GM12878 (cell line): Measurements from ENCODE around the gene PRRT1. TPM values are rescaled to one million over a fixed set of nuclear protein-coding genes. Genes with fewer than 3 reads are reported as not detected.

Experiments
- ATAC-seq: fragments of 200-7000 bp; cut with Tn5 transposase; 3 replicates; pipeline ENCODE4 v1.9.1; 2020; ENCODE audit warnings: mild to moderate bottlenecking, moderate library complexity
- BruUV-seq: library from RNA; stranded (reverse); fragments of 400-500 nt; replicated peaks from 2 replicates; lab custom pipeline; 2021; lab: Mats Ljungman, UMichigan
- CTCF ChIA-PET: fragments of 300-600 bp; sonication (Branson Sonifier 250); formaldehyde crosslinking; extraction: SDS; loops from one replicate; lab custom pipeline; 2021; ENCODE audit warnings: inconsistent platforms; lab: Yijun Ruan, JAX
- POLR2A ChIA-PET: fragments of 350-600 bp; formaldehyde crosslinking; extraction: SDS; loops from one replicate; lab custom pipeline; 2021; ENCODE audit warnings: inconsistent platforms; lab: Charles Lee
- RAD21 ChIA-PET: fragments of 300-600 bp; sonication (Branson Sonifier 250); formaldehyde crosslinking; loops from one replicate; lab custom pipeline; 2023; ENCODE audit warnings: antibody characterized with exemption; ENCODE audit not compliant: unreplicated experiment; lab: Charles Lee
- SMC1A ChIA-PET: fragments of 300-600 bp; sonication (Branson Sonifier 250); formaldehyde crosslinking; loops from one replicate; lab custom pipeline; 2023; ENCODE audit not compliant: unreplicated experiment, uncharacterized antibody; lab: Charles Lee
- DNase-seq: peaks from one replicate; pipeline ENCODE4 v3.0.0-alpha.2; 2011; ENCODE audit warnings: low read depth, low spot score
- FAIRE-seq: peaks from 3 replicates; lab custom pipeline; 2011; peaks lifted over from hg19 to GRCh38; lab: Jason Lieb, UNC
- H2AFZ ChIP-seq: 2 replicates; pipeline ENCODE4 v1.6.0; 2011; ENCODE audit warnings: low read depth, low read length, control low read depth; ENCODE audit not compliant: control insufficient read depth
- H3K27ac ChIP-seq: 2 replicates; pipeline ENCODE4 v1.5.1; 2011; ENCODE audit warnings: control low read depth; ENCODE audit not compliant: control insufficient read depth, insufficient read depth
- H3K27me3 ChIP-seq, 2 experiments: replicated peaks in 1 of 2; 2 replicates each; pipeline versions ENCODE4 v1.6.0 to v1.6.1; 2011; ENCODE audit warnings: low read length in 1 of 2; ENCODE audit not compliant: control insufficient read depth in 2 of 2, insufficient read depth in 2 of 2
- H3K36me3 ChIP-seq, 2 experiments: 2 replicates each; pipeline ENCODE4 v1.5.1; 2011; ENCODE audit warnings: low read length in 1 of 2; ENCODE audit not compliant: control insufficient read depth in 2 of 2, insufficient read depth in 2 of 2
- H3K4me1 ChIP-seq: 2 replicates; pipeline ENCODE4 v1.6.1; 2011; ENCODE audit warnings: mild to moderate bottlenecking, low read length, moderate library complexity, mixed read lengths; ENCODE audit not compliant: control insufficient read depth, insufficient read depth
- H3K4me2 ChIP-seq: 2 replicates; pipeline ENCODE4 v1.6.0; 2011; ENCODE audit warnings: control low read depth; ENCODE audit not compliant: control insufficient read depth, insufficient read depth
- H3K4me3 ChIP-seq: fragments of 200-600 bp; sonication (generic); 2 replicates; pipeline ENCODE4 v1.5.1; 2016
- H3K79me2 ChIP-seq: 2 replicates; pipeline ENCODE4 v1.6.0; 2011; ENCODE audit warnings: low read length; ENCODE audit not compliant: control insufficient read depth, insufficient read depth
- H3K9ac ChIP-seq: 2 replicates; pipeline ENCODE4 v1.8.0; 2011; ENCODE audit warnings: low read length, control low read depth, mixed read lengths; ENCODE audit not compliant: control insufficient read depth, insufficient read depth
- H3K9me3 ChIP-seq: replicated peaks from 3 replicates; pipeline ENCODE4 v1.5.1; 2011; ENCODE audit warnings: mild to moderate bottlenecking, low read length; ENCODE audit not compliant: control insufficient read depth, insufficient read depth
- H4K20me1 ChIP-seq: 2 replicates; pipeline ENCODE4 v1.6.0; 2011; ENCODE audit not compliant: control insufficient read depth, insufficient read depth
- BMI1 ChIP-seq: fragments of 450-650 bp; IDR thresholded peaks from 2 replicates; pipeline ENCODE4 v1.6.1; 2016; ENCODE audit warnings: mild to moderate bottlenecking, moderate library complexity, borderline replicate concordance
- ESRRA ChIP-seq: IDR thresholded peaks from 2 replicates; pipeline ENCODE4 v1.6.1; 2012; ENCODE audit warnings: mild to moderate bottlenecking, low read length, improper control_type of control experiment
- FOXM1 ChIP-seq: IDR thresholded peaks from 2 replicates; pipeline ENCODE4 v1.6.1; 2012; ENCODE audit warnings: low read depth, mild to moderate bottlenecking, inconsistent platforms, low read length, moderate library complexity
- GATAD2B ChIP-seq: fragments of 450-650 bp; conservative IDR thresholded peaks from 2 replicates; pipeline ENCODE4 v1.6.1; 2017; ENCODE audit warnings: low read depth, mild to moderate bottlenecking, moderate library complexity
- IKZF1 ChIP-seq: fragments of 450-650 bp; conservative IDR thresholded peaks from 2 replicates; pipeline ENCODE4 v1.6.1; 2017; ENCODE audit warnings: antibody characterized with exemption, mild to moderate bottlenecking
- KLF5 ChIP-seq: fragments of 450-650 bp; IDR thresholded peaks from 2 replicates; pipeline ENCODE4 v1.6.1; 2014; ENCODE audit warnings: mild to moderate bottlenecking; ENCODE audit not compliant: partially characterized antibody
- MTA3 ChIP-seq: IDR thresholded peaks from 2 replicates; pipeline ENCODE4 v1.6.1; 2012; ENCODE audit warnings: low read length, inconsistent platforms, borderline replicate concordance
- PAX5 ChIP-seq: IDR thresholded peaks from 2 replicates; pipeline ENCODE4 v1.6.1; 2011; ENCODE audit warnings: low read depth, low read length, borderline replicate concordance
- RB1 ChIP-seq: fragments of 450-650 bp; formaldehyde crosslinking; IDR thresholded peaks from 2 replicates; pipeline ENCODE4 v1.6.1; 2017; ENCODE audit warnings: mild to moderate bottlenecking, borderline replicate concordance
- SREBF2 ChIP-seq: IDR thresholded peaks from 2 replicates; pipeline ENCODE4 v1.6.1; 2012; ENCODE audit warnings: mild to moderate bottlenecking, low read length
- STAT1 ChIP-seq: fragments of 450-650 bp; conservative IDR thresholded peaks from 2 replicates; pipeline ENCODE4 v1.6.1; 2014; ENCODE audit warnings: antibody characterized with exemption, mild to moderate bottlenecking
- YBX1 ChIP-seq: fragments of 450-650 bp; IDR thresholded peaks from 2 replicates; pipeline ENCODE4 v1.6.1; 2016; ENCODE audit warnings: antibody characterized with exemption
- ZNF274 ChIP-seq: IDR thresholded peaks from one replicate; pipeline ENCODE4 v1.8.0; 2011; ENCODE audit not compliant: insufficient read length, insufficient read depth
- WGBS: methylation state at CpG from one replicate; pipeline ENCODE4 v1.1.6; 2016; ENCODE audit warnings: low lambda C conversion rate; ENCODE audit not compliant: insufficient replicate concordance, insufficient coverage; ENCODE audit errors: missing lambda C conversion rate; 5-methylcytosine and 5-hydroxymethylcytosine counted together
- in situ Hi-C: fragments of 300-500 bp; cut with MboI; formaldehyde crosslinking; loops from 9 replicates; pipeline ENCODE4 v1.14.3; 2018; ENCODE audit warnings: mixed read lengths
- intact Hi-C: fragments of 100-400 bp; cut with micrococcal nuclease; formaldehyde crosslinking; loops from one replicate; pipeline ENCODE4 v1.14.2; 2022; ENCODE audit not compliant: unreplicated experiment
- polyA plus RNA-seq, 11 experiments: library from polyadenylated mRNA; depleted of rRNA in 4 of 11; unstranded in 6 of 11; stranded (reverse) in 5 of 11; fragments of >200 nt; fragmentation: Nextera tagmentation in 4 of 11; fragmentation: Illumina TruSeq in 1 of 11; extraction: Ambion mirVana in 4 of 11; extraction: Trizol in 1 of 11; gene quantifications; 1 replicate in 1 of 11; 2 replicates in 10 of 11; pipeline versions ENCODE4 v1.2.1 to v1.2.3, GENCODE V29; 2011 to 2016; ENCODE audit warnings: inconsistent platforms in 2 of 11, missing spikeins in 2 of 11, low read depth in 1 of 11
- total RNA-seq, 4 experiments: library from RNA; depleted of rRNA in 3 of 4; stranded (reverse); fragments of >200 nt in 3 of 4; fragmentation: Illumina TruSeq in 1 of 4; extraction: Trizol in 1 of 4; gene quantifications; 2 replicates each; pipeline versions ENCODE4 v1.2.1 to v1.2.3, GENCODE V29; 2013 to 2021
- TF ChIP-seq, protein P1 (sequence below): IDR thresholded peaks from 2 replicates; pipeline ENCODE4 v1.6.1; 2012; ENCODE audit warnings: low read depth, low read length, improper control_type of control experiment
- TF ChIP-seq, protein P2 (sequence below): fragments of 450-650 bp; formaldehyde crosslinking; IDR thresholded peaks from 2 replicates; pipeline ENCODE4 v1.4.0; 2022; ENCODE audit warnings: mild to moderate bottlenecking, moderate library complexity
- TF ChIP-seq, protein P3 (sequence below): fragments of 450-650 bp; IDR thresholded peaks from 2 replicates; pipeline ENCODE4 v1.6.1; 2018; ENCODE audit warnings: borderline replicate concordance, mild to moderate bottlenecking; ENCODE audit not compliant: partially characterized antibody
- TF ChIP-seq, protein P4 (sequence below), 3 experiments: IDR thresholded peaks in 2 of 3; conservative IDR thresholded peaks in 1 of 3; 2 replicates each; pipeline ENCODE4 v1.5.1; 2011; ENCODE audit warnings: low read depth in 3 of 3, low read length in 3 of 3, mild to moderate bottlenecking in 3 of 3, control low read depth in 2 of 3, moderate library complexity in 2 of 3, inconsistent platforms in 1 of 3, mixed read lengths in 1 of 3; ENCODE audit not compliant: control insufficient read depth in 2 of 3, insufficient read depth in 1 of 3; ENCODE audit errors: extremely low read depth in 1 of 3

PRRT1 gene
- total and polyA plus RNA-seq, 10 of the 15 experiments (the other 5 are each of a cell fraction or from before 2014, with no cell fraction given), result 0.04 to 0.15 (median 0.10) TPM; not detected in 6

DNA sequence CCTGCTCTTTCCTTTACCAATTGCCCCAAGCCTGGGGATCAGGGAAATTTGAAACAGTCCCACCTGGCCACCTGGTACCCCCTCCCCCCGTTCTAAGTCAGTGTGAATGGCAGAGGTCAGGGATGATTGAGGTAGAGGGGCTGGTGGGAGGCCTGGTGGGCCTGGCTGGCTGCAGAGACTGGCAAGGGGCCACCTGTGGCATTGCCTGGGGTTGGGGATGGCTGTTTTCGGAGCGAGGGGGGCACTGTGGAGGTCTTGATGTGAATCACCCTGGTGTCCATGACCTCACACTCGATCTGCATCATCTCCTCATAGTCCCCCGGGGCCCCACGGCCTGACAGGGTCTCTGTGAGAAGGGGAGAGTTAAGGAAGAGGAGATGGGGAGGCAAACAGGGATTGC lies 36.1 kb downstream of the PRRT1 start:
- no peaks in the 10 kb centered on the region for H4K20me1 ChIP-seq
- H3K4me3 ChIP-seq, result no peak overlapping the region
- intact Hi-C loops (loop anchor here (5.0 to 10.0 kb wide), 2 partner anchors 127 to 669 kb away; no protein-coding TSS in a partner anchor), in situ Hi-C loops (no loop called here)
- no peaks in the 10 kb centered on the region for H3K4me1 ChIP-seq
- H3K79me2 ChIP-seq, result no peaks in the 10 kb centered on the region
- H3K36me3 ChIP-seq, result peaks cover 7 to 19% of the 10 kb centered on the region in 2 experiments
- DNase-seq (no peak), ATAC-seq (no peak), FAIRE-seq (no peak)
- no peak overlapping the region for H3K9ac ChIP-seq
- no peak overlapping the region for H3K4me2 ChIP-seq
- TSS peak; percentile 52 for BruUV-seq
- H3K27me3 ChIP-seq, result no peaks in the 10 kb centered on the region
- ChIA-PET SMC1A (interaction anchor here (0.6 kb wide), 1 partner anchor 217 kb away, joined by 4 read pairs; no protein-coding TSS in a partner anchor), CTCF (no interaction called here), POLR2A (interaction anchor here (1.4 kb wide), 1 partner anchor 13 kb away, joined by 3 read pairs; the partner anchor contains the start of gene ATF6B), RAD21 (no interaction called here)
- WGBS, result 97% methylated on average over 6 of the region's 6 CpGs
- H2AFZ ChIP-seq, result no peak overlapping the region
- H3K9me3 ChIP-seq, result no peaks in the 10 kb centered on the region
- no peak overlapping the region for H3K27ac ChIP-seq
- TF ChIP-seq RB1 (no peak), ZNF274 (no peak), MTA3 (no peak), GATAD2B (no peak), KLF5 (no peak), IKZF1 (no peak), ESRRA (no peak), BMI1 (no peak), FOXM1 (no peak), PAX5 (no peak), YBX1 (no peak), STAT1 (no peak), SREBF2 (no peak)
- TF ChIP-seq, protein P1, sequence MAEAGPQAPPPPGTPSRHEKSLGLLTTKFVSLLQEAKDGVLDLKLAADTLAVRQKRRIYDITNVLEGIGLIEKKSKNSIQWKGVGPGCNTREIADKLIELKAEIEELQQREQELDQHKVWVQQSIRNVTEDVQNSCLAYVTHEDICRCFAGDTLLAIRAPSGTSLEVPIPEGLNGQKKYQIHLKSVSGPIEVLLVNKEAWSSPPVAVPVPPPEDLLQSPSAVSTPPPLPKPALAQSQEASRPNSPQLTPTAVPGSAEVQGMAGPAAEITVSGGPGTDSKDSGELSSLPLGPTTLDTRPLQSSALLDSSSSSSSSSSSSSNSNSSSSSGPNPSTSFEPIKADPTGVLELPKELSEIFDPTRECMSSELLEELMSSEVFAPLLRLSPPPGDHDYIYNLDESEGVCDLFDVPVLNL, result no peak
- TF ChIP-seq, protein P2, sequence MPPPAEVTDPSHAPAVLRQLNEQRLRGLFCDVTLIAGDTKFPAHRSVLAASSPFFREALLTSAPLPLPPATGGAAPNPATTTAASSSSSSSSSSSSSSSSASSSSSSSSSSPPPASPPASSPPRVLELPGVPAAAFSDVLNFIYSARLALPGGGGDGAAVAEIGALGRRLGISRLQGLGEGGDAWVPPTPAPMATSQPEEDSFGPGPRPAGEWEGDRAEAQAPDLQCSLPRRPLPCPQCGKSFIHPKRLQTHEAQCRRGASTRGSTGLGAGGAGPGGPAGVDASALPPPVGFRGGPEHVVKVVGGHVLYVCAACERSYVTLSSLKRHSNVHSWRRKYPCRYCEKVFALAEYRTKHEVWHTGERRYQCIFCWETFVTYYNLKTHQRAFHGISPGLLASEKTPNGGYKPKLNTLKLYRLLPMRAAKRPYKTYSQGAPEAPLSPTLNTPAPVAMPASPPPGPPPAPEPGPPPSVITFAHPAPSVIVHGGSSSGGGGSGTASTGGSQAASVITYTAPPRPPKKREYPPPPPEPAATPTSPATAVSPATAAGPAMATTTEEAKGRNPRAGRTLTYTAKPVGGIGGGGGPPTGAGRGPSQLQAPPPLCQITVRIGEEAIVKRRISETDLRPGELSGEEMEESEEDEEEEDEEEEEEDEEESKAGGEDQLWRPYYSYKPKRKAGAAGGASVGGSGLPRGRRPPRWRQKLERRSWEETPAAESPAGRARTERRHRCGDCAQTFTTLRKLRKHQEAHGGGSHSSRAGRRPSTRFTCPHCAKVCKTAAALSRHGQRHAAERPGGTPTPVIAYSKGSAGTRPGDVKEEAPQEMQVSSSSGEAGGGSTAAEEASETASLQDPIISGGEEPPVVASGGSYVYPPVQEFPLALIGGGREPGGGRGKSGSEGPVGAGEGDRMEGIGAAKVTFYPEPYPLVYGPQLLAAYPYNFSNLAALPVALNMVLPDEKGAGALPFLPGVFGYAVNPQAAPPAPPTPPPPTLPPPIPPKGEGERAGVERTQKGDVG, result no peak
- TF ChIP-seq, protein P3, sequence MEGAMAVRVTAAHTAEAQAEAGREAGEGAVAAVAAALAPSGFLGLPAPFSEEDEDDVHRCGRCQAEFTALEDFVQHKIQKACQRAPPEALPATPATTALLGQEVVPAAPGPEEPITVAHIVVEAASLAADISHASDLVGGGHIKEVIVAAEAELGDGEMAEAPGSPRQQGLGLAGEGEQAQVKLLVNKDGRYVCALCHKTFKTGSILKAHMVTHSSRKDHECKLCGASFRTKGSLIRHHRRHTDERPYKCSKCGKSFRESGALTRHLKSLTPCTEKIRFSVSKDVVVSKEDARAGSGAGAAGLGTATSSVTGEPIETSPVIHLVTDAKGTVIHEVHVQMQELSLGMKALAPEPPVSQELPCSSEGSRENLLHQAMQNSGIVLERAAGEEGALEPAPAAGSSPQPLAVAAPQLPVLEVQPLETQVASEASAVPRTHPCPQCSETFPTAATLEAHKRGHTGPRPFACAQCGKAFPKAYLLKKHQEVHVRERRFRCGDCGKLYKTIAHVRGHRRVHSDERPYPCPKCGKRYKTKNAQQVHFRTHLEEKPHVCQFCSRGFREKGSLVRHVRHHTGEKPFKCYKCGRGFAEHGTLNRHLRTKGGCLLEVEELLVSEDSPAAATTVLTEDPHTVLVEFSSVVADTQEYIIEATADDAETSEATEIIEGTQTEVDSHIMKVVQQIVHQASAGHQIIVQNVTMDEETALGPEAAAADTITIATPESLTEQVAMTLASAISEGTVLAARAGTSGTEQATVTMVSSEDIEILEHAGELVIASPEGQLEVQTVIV, result no peak
- TF ChIP-seq, protein P4, sequence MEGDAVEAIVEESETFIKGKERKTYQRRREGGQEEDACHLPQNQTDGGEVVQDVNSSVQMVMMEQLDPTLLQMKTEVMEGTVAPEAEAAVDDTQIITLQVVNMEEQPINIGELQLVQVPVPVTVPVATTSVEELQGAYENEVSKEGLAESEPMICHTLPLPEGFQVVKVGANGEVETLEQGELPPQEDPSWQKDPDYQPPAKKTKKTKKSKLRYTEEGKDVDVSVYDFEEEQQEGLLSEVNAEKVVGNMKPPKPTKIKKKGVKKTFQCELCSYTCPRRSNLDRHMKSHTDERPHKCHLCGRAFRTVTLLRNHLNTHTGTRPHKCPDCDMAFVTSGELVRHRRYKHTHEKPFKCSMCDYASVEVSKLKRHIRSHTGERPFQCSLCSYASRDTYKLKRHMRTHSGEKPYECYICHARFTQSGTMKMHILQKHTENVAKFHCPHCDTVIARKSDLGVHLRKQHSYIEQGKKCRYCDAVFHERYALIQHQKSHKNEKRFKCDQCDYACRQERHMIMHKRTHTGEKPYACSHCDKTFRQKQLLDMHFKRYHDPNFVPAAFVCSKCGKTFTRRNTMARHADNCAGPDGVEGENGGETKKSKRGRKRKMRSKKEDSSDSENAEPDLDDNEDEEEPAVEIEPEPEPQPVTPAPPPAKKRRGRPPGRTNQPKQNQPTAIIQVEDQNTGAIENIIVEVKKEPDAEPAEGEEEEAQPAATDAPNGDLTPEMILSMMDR (IDR thresholded peaks at IDR 0.05 in 2 of 3, conservative IDR thresholded peaks at IDR 0.05 in 1 of 3; ENCODE audit: control insufficient read depth in 2 of 3, extremely low read depth in 1 of 3, insufficient read depth in 1 of 3, low read depth in 3 of 3, low read length in 3 of 3), result no peak
